Measurements from ENCODE around the gene OR10A3. TPM values are rescaled to one million over a fixed set of nuclear protein-coding genes. Genes with fewer than 3 reads are reported as not detected.

OR10A3 gene
- polyA plus RNA-seq, 3 donors: not detected

- Histone ChIP-seq H3K4me3 (replicated peaks in 1 of 3; ENCODE audit: low read depth in 2 of 3, low read length in 3 of 3) (no peak overlapping the region), H3K36me3 (replicated peaks in 1 of 2; ENCODE audit: control insufficient read depth in 1 of 2, insufficient read depth in 2 of 2, low read length in 2 of 2) (no peaks in the 10 kb centered on the region), H3K27me3 (ENCODE audit: control insufficient read depth in 2 of 2, insufficient read depth in 2 of 2, low read length in 2 of 2) (no peaks in the 10 kb centered on the region), H3K4me1 (ENCODE audit: control insufficient read depth in 1 of 2, insufficient read depth in 2 of 2, low read length in 2 of 2) (no peaks in the 10 kb centered on the region), H2AFZ (ENCODE audit: insufficient read depth, low read depth, low read length, poor library complexity, severe bottlenecking) (no peak overlapping the region), H3K9me3 (replicated peaks in 1 of 2; ENCODE audit: control insufficient read depth in 1 of 2, insufficient read depth in 1 of 2, low read length in 2 of 2) (no peaks in the 10 kb centered on the region), H3K4me2 (replicated peaks; ENCODE audit: extremely low read depth, low read length, poor library complexity, severe bottlenecking) (no peak overlapping the region), H4K20me1 (ENCODE audit: insufficient read depth, low read length) (no peaks in the 10 kb centered on the region), H3K9ac (ENCODE audit: insufficient read depth, low read length, poor library complexity, severe bottlenecking) (no peak overlapping the region), H3K79me2 (ENCODE audit: insufficient read depth, low read length) (no peaks in the 10 kb centered on the region), H3K27ac (ENCODE audit: low read depth in 1 of 2, low read length in 2 of 2) (no peak overlapping the region)
- Mint-ChIP-seq H3K27ac (no peak overlapping the region), H3K9me3 (peaks cover 0 to 2% (median 0%) of the 10 kb centered on the region in 7 donors), H3K36me3 (no peaks in the 10 kb centered on the region), H3K4me1 (no peaks in the 10 kb centered on the region), H3K4me3 (no peak overlapping the region), H3K27me3 (ENCODE audit: low read depth in 3 of 3) (peaks cover 0 to 5% (median 3%) of the 10 kb centered on the region in 3 donors)
- no peak for DNase-seq
- TF ChIP-seq CTCF (IDR thresholded peaks at IDR 0.05): no peak
- intact Hi-C loops (cut with micrococcal nuclease): no loop called here
- 75% methylated on average over 1 of the region's 2 CpGs for WGBS (ENCODE audit: insufficient coverage)
Measured at GRCh38 chr11:7909585-7910285, 31.8 kb downstream of the OR10A3 start.

- no peak overlapping the region for H3K4me2 ChIP-seq (replicated peaks; ENCODE audit: extremely low read depth, low read length, poor library complexity, severe bottlenecking)
- WGBS (ENCODE audit: insufficient coverage): 0% methylated on average over 1 of the region's 3 CpGs
- H3K4me1 Mint-ChIP-seq: no peaks in the 10 kb centered on the region
Measured at GRCh38 chr11:7907121-7907520, 34.4 kb downstream of the OR10A3 start.

More at GRCh38 chr11:7907121-7907520, 34.4 kb downstream of the OR10A3 start:
- no peak for TF ChIP-seq CTCF (IDR thresholded peaks at IDR 0.05)
- peaks cover 1 to 7% (median 7%) of the 10 kb centered on the region in 3 donors for H3K27me3 Mint-ChIP-seq (ENCODE audit: low read depth in 3 of 3)
- peaks cover 0 to 2% (median 0%) of the 10 kb centered on the region in 7 donors for H3K9me3 Mint-ChIP-seq
- no peak overlapping the region for H3K9ac ChIP-seq (ENCODE audit: insufficient read depth, low read length, poor library complexity, severe bottlenecking)
- H3K27ac ChIP-seq (ENCODE audit: low read depth in 1 of 2, low read length in 2 of 2): no peak overlapping the region
- H2AFZ ChIP-seq (ENCODE audit: insufficient read depth, low read depth, low read length, poor library complexity, severe bottlenecking): no peak overlapping the region
- H3K4me3 ChIP-seq (replicated peaks in 1 of 3; ENCODE audit: low read depth in 2 of 3, low read length in 3 of 3): no peak overlapping the region
- H3K79me2 ChIP-seq (ENCODE audit: insufficient read depth, low read length): no peaks in the 10 kb centered on the region
- H3K27me3 ChIP-seq (ENCODE audit: control insufficient read depth in 2 of 2, insufficient read depth in 2 of 2, low read length in 2 of 2): no peaks in the 10 kb centered on the region
- no peak for DNase-seq
- H3K27ac Mint-ChIP-seq: no peak overlapping the region
- H3K4me1 ChIP-seq (ENCODE audit: control insufficient read depth in 1 of 2, insufficient read depth in 2 of 2, low read length in 2 of 2): no peaks in the 10 kb centered on the region
- H4K20me1 ChIP-seq (ENCODE audit: insufficient read depth, low read length): no peaks in the 10 kb centered on the region
- intact Hi-C loops (cut with micrococcal nuclease): no loop called here
- no peaks in the 10 kb centered on the region for H3K36me3 Mint-ChIP-seq
- no peaks in the 10 kb centered on the region for H3K9me3 ChIP-seq (replicated peaks in 1 of 2; ENCODE audit: control insufficient read depth in 1 of 2, insufficient read depth in 1 of 2, low read length in 2 of 2)
- no peaks in the 10 kb centered on the region for H3K36me3 ChIP-seq (replicated peaks in 1 of 2; ENCODE audit: control insufficient read depth in 1 of 2, insufficient read depth in 2 of 2, low read length in 2 of 2)
- H3K4me3 Mint-ChIP-seq: no peak overlapping the region

All from CD14-positive monocyte (primary cell).